ENCODE measurements around the gene RAMP1. TPM values are rescaled to one million over a fixed set of nuclear protein-coding genes. Genes with fewer than 3 reads are reported as not detected.

The RAMP1 gene
- total and polyA plus RNA-seq, 2 of the 4 experiments (the other 2 are of a cell fraction), result 15.8 to 77.1 TPM

GRCh38 chr2:237875256-237876060 is 16.0 kb downstream of the RAMP1 start:
- Histone ChIP-seq H3K4me1 (ENCODE audit: control insufficient read depth, insufficient read depth, low read length) (peaks cover 39% of the 10 kb centered on the region), H4K8ac (ENCODE audit: low read depth in 2 of 2, low read length in 2 of 2) (peak overlapping the region in 1 of 2 experiments; percentile 20; a peak in 1 of 4 replicates), H2AFZ (replicated peaks; ENCODE audit: low read length, poor library complexity) (no peak overlapping the region), H3K14ac (replicated peaks; ENCODE audit: low read depth, low read length) (no peak overlapping the region), H3K79me1 (ENCODE audit: low read depth in 1 of 2, low read length in 2 of 2) (0 out of 4 replicates have a peak, but pooled peaks cover 0 to 6% of the 10 kb centered on the region in 2 experiments), H3K36me3 (ENCODE audit: control insufficient read depth, insufficient read depth, low read length) (no peaks in the 10 kb centered on the region), H2AK9ac (replicated peaks; ENCODE audit: low read depth, low read length, poor library complexity) (peak overlapping the region; percentile 73), H3K4me2 (ENCODE audit: low read depth, low read length) (no peak overlapping the region), H4K5ac (ENCODE audit: low read depth, low read length) (no peak overlapping the region), H3K4ac (ENCODE audit: low read depth, low read length) (peak overlapping the region; percentile 70; the same call in 1 of the 2 replicates), H2BK15ac (ENCODE audit: low read depth, low read length) (no peak overlapping the region; the same call in 2 of the 3 replicates), H3K27ac (ENCODE audit: insufficient read depth, low read length) (no peak overlapping the region), H3K9me3 (ENCODE audit: control insufficient read depth, insufficient read depth, low read length) (no peaks in the 10 kb centered on the region), H2BK120ac (ENCODE audit: low read depth, low read length) (no peak overlapping the region), H2BK20ac (ENCODE audit: low read depth, low read length) (peak overlapping the region; percentile 34; the same call in 1 of the 2 replicates), H2BK5ac (ENCODE audit: low read depth, low read length, poor library complexity, severe bottlenecking) (peak overlapping the region; percentile 4), H3K18ac (ENCODE audit: low read depth, low read length) (no peak overlapping the region), H3K23ac (ENCODE audit: low read depth, low read length) (no peak overlapping the region), H4K20me1 (ENCODE audit: insufficient read depth, low read length) (no peaks in the 10 kb centered on the region), H3K9ac (ENCODE audit: low read depth, low read length) (no peak overlapping the region), H4K91ac (ENCODE audit: insufficient read depth, low read depth, low read length) (no peak overlapping the region), H2AK5ac (ENCODE audit: low read depth, low read length) (peak overlapping the region; percentile 65), H3K27me3 (ENCODE audit: control insufficient read depth, insufficient read depth, low read length) (no peaks in the 10 kb centered on the region), H3K9me1 (ENCODE audit: insufficient read depth, low read length) (no peaks in the 10 kb centered on the region; the same call in 1 of the 2 replicates), H3K4me3 (ENCODE audit: insufficient read depth, low read depth, low read length) (no peak overlapping the region), H3K56ac (ENCODE audit: extremely low read depth, insufficient read depth, low read length) (no peak overlapping the region)
- dilution Hi-C loops (cut with HindIII; ENCODE audit: low sequenced_read_pairs, unreplicated experiment) (no loop called here), intact Hi-C loops (cut with micrococcal nuclease) (no loop called here), in situ Hi-C loops (cut with MboI; ENCODE audit: low sequenced_read_pairs) (no loop called here)
- CTCF ChIA-PET, result interaction anchor here (0.6 kb wide), 2 partner anchors 49 to 303 kb away, joined by 3 read pairs; no protein-coding TSS in a partner anchor
- POLR2A ChIA-PET (ENCODE audit: unreplicated experiment), result no interaction called here
- no peak for ATAC-seq (ENCODE audit: low read depth)
- no TSS peak for BruUV-seq (replicated peaks)
- no peak for DNase-seq
- WGBS, 2 experiments (ENCODE audit: extremely low coverage in 2 of 2, insufficient read length in 1 of 2), result 91% methylated on average over 8 of the region's 16 CpGs; no CpG with 5 or more reads in 1 of the 2 experiments
- TF ChIP-seq CTCF (conservative IDR thresholded peaks at IDR 0.05; ENCODE audit: low read depth, low read length) (no peak), POLR2A (IDR thresholded peaks at IDR 0.05; ENCODE audit: low read depth, low read length) (no peak), RAD21 (IDR thresholded peaks at IDR 0.05; ENCODE audit: low read length) (no peak), MXI1 (IDR thresholded peaks at IDR 0.05; ENCODE audit: borderline replicate concordance, low read depth, low read length) (no peak), USF2 (IDR thresholded peaks at IDR 0.05; ENCODE audit: low read depth, low read length) (no peak), RCOR1 (IDR thresholded peaks at IDR 0.05; ENCODE audit: insufficient replicate concordance, low read length) (no peak), FOS (IDR thresholded peaks at IDR 0.05; ENCODE audit: low read depth, low read length) (no peak), MAZ (IDR thresholded peaks at IDR 0.05; ENCODE audit: borderline replicate concordance, low read depth, low read length) (no peak), CHD1 (IDR thresholded peaks at IDR 0.05; ENCODE audit: low read depth, low read length) (no peak), SMC3 (IDR thresholded peaks at IDR 0.05; ENCODE audit: low read depth, low read length) (no peak), BHLHE40 (IDR thresholded peaks at IDR 0.05; ENCODE audit: low read depth, low read length) (no peak), ELK1 (IDR thresholded peaks at IDR 0.05; ENCODE audit: borderline replicate concordance, low read depth, low read length) (no peak), MAFK (IDR thresholded peaks at IDR 0.05; ENCODE audit: low read depth, low read length) (no peak), CEBPB (IDR thresholded peaks at IDR 0.05; ENCODE audit: low read depth, low read length) (no peak)
